Activated naive CD8-positive, alpha-beta T cell treated with anti-CD3 and anti-CD28 coated beads for 36 hours (primary cell): ENCODE measurements around the gene C10orf67. TPM values are rescaled to one million over a fixed set of nuclear protein-coding genes. Genes with fewer than 3 reads are reported as not detected.

Experiments used
- DNase-seq: peaks from one replicate; pipeline ENCODE4 v3.0.0; 2021
- H3K27ac Mint-ChIP-seq: one replicate; pipeline ENCODE4 v1.8.0; 2022; ENCODE audit warnings: mild to moderate bottlenecking, moderate library complexity, mixed read lengths
- H3K27me3 Mint-ChIP-seq: one replicate; pipeline ENCODE4 v1.8.0; 2022; ENCODE audit warnings: mild to moderate bottlenecking, mixed read lengths
- H3K36me3 Mint-ChIP-seq: one replicate; pipeline ENCODE4 v1.8.0; 2021; ENCODE audit warnings: mild to moderate bottlenecking, mixed read lengths
- H3K4me1 Mint-ChIP-seq: one replicate; pipeline ENCODE4 v1.8.0; 2021; ENCODE audit warnings: mixed read lengths
- H3K4me3 Mint-ChIP-seq: one replicate; pipeline ENCODE4 v1.8.0; 2022; ENCODE audit warnings: mild to moderate bottlenecking, moderate library complexity, mixed read lengths
- H3K9me3 Mint-ChIP-seq: one replicate; pipeline ENCODE4 v1.8.0; 2022; ENCODE audit warnings: mixed read lengths
- total RNA-seq, 2 experiments: library from RNA; stranded (reverse); gene quantifications; one replicate each; pipeline ENCODE4 v1.2.3, GENCODE V29; 2021

The C10orf67 gene
- total RNA-seq, 2 experiments from 2014 or later = 0.45 to 0.60 TPM

- DNase-seq = no peak
- Mint-ChIP-seq H3K36me3 (no peaks in the 10 kb centered on the region), H3K27me3 (peaks cover 4% of the 10 kb centered on the region), H3K9me3 (no peaks in the 10 kb centered on the region), H3K4me1 (peaks cover 15% of the 10 kb centered on the region), H3K27ac (no peak overlapping the region), H3K4me3 (no peak overlapping the region)
Measured at GRCh38 chr10:23345861-23346260, 1.3 kb upstream of the C10orf67 start.

- peak overlapping the region; percentile 82 for H3K4me3 Mint-ChIP-seq
- DNase-seq = peak; percentile 75
- no peaks in the 10 kb centered on the region for H3K27me3 Mint-ChIP-seq
- H3K4me1 Mint-ChIP-seq = peaks cover 29% of the 10 kb centered on the region
- no peaks in the 10 kb centered on the region for H3K9me3 Mint-ChIP-seq
- no peaks in the 10 kb centered on the region for H3K36me3 Mint-ChIP-seq
- no peak overlapping the region for H3K27ac Mint-ChIP-seq
Measured at GRCh38 chr10:23343591-23344240, 881 bp downstream of the C10orf67 start.

- no peak overlapping the region for H3K27ac Mint-ChIP-seq
Measured at GRCh38 chr10:23342213-23342884, 2.2 kb downstream of the C10orf67 start.

GRCh38 chr10:23341004-23341403, 3.6 kb downstream of the C10orf67 start:
- H3K27me3 Mint-ChIP-seq = no peaks in the 10 kb centered on the region
- H3K27ac Mint-ChIP-seq = peak overlapping the region; percentile 79
- DNase-seq = no peak
- H3K4me1 Mint-ChIP-seq = peaks cover 45% of the 10 kb centered on the region
- peaks cover 3% of the 10 kb centered on the region for H3K9me3 Mint-ChIP-seq
- H3K36me3 Mint-ChIP-seq = peaks cover 3% of the 10 kb centered on the region
- no peak overlapping the region for H3K4me3 Mint-ChIP-seq

More at GRCh38 chr10:23342213-23342884, 2.2 kb downstream of the C10orf67 start:
- H3K4me1 Mint-ChIP-seq = peaks cover 38% of the 10 kb centered on the region
- DNase-seq = no peak
- no peaks in the 10 kb centered on the region for H3K9me3 Mint-ChIP-seq
- H3K27me3 Mint-ChIP-seq = no peaks in the 10 kb centered on the region
- H3K36me3 Mint-ChIP-seq = no peaks in the 10 kb centered on the region
- H3K4me3 Mint-ChIP-seq = no peak overlapping the region

- no peak for DNase-seq
- H3K4me3 Mint-ChIP-seq = no peak overlapping the region
- peak overlapping the region; percentile 30 for H3K27ac Mint-ChIP-seq
- peaks cover 3% of the 10 kb centered on the region for H3K9me3 Mint-ChIP-seq
- peaks cover 6% of the 10 kb centered on the region for H3K36me3 Mint-ChIP-seq
- peaks cover 51% of the 10 kb centered on the region for H3K4me1 Mint-ChIP-seq
- no peaks in the 10 kb centered on the region for H3K27me3 Mint-ChIP-seq
Measured at GRCh38 chr10:23340354-23340753, 4.2 kb downstream of the C10orf67 start.

- H3K36me3 Mint-ChIP-seq = peaks cover 6% of the 10 kb centered on the region
- peaks cover 58% of the 10 kb centered on the region for H3K4me1 Mint-ChIP-seq
- DNase-seq = no peak
- H3K4me3 Mint-ChIP-seq = no peak overlapping the region
- no peak overlapping the region for H3K27ac Mint-ChIP-seq
- H3K9me3 Mint-ChIP-seq = peaks cover 3% of the 10 kb centered on the region
- H3K27me3 Mint-ChIP-seq = no peaks in the 10 kb centered on the region
Measured at GRCh38 chr10:23338886-23339285, 5.7 kb downstream of the C10orf67 start.

- peaks cover 58% of the 10 kb centered on the region for H3K4me1 Mint-ChIP-seq
- no peak for DNase-seq
- peak overlapping the region; percentile 18 for H3K27ac Mint-ChIP-seq
- H3K27me3 Mint-ChIP-seq = no peaks in the 10 kb centered on the region
- peaks cover 3% of the 10 kb centered on the region for H3K9me3 Mint-ChIP-seq
- H3K4me3 Mint-ChIP-seq = no peak overlapping the region
- peaks cover 6% of the 10 kb centered on the region for H3K36me3 Mint-ChIP-seq
Measured at GRCh38 chr10:23338155-23338828, 6.3 kb downstream of the C10orf67 start.

- Mint-ChIP-seq H3K36me3 (peaks cover 6% of the 10 kb centered on the region), H3K27me3 (no peaks in the 10 kb centered on the region), H3K27ac (peak overlapping the region; percentile 18), H3K4me1 (peaks cover 58% of the 10 kb centered on the region), H3K4me3 (no peak overlapping the region), H3K9me3 (peaks cover 3% of the 10 kb centered on the region)
- DNase-seq = no peak
Measured at GRCh38 chr10:23337616-23338015, 7.0 kb downstream of the C10orf67 start.

- peaks cover 28% of the 10 kb centered on the region for H3K4me1 Mint-ChIP-seq
- H3K9me3 Mint-ChIP-seq = peaks cover 2% of the 10 kb centered on the region
- H3K27ac Mint-ChIP-seq = peak overlapping the region; percentile 17
- H3K36me3 Mint-ChIP-seq = peaks cover 4% of the 10 kb centered on the region
- no peak overlapping the region for H3K4me3 Mint-ChIP-seq
- no peak for DNase-seq
- peaks cover 4% of the 10 kb centered on the region for H3K27me3 Mint-ChIP-seq
Measured at GRCh38 chr10:23331567-23332301, 12.9 kb downstream of the C10orf67 start.

- peaks cover 27% of the 10 kb centered on the region for H3K4me1 Mint-ChIP-seq
- DNase-seq = no peak
- H3K36me3 Mint-ChIP-seq = peaks cover 2% of the 10 kb centered on the region
- H3K27ac Mint-ChIP-seq = no peak overlapping the region
- H3K4me3 Mint-ChIP-seq = peak overlapping the region; percentile 32
- peaks cover 2% of the 10 kb centered on the region for H3K9me3 Mint-ChIP-seq
- peaks cover 4% of the 10 kb centered on the region for H3K27me3 Mint-ChIP-seq
Measured at GRCh38 chr10:23330948-23331347, 13.6 kb downstream of the C10orf67 start.

GRCh38 chr10:23326544-23327307, 17.9 kb downstream of the C10orf67 start:
- Mint-ChIP-seq H3K36me3 (no peaks in the 10 kb centered on the region), H3K9me3 (peaks cover 2% of the 10 kb centered on the region), H3K27ac (no peak overlapping the region), H3K4me3 (no peak overlapping the region), H3K27me3 (peaks cover 16% of the 10 kb centered on the region), H3K4me1 (peaks cover 9% of the 10 kb centered on the region)
- no peak for DNase-seq

- no peak for DNase-seq
- no peaks in the 10 kb centered on the region for H3K9me3 Mint-ChIP-seq
- no peaks in the 10 kb centered on the region for H3K36me3 Mint-ChIP-seq
- H3K27me3 Mint-ChIP-seq = peaks cover 12% of the 10 kb centered on the region
- H3K4me1 Mint-ChIP-seq = peaks cover 6% of the 10 kb centered on the region
- no peak overlapping the region for H3K27ac Mint-ChIP-seq
- H3K4me3 Mint-ChIP-seq = no peak overlapping the region
Measured at GRCh38 chr10:23325132-23325531, 19.5 kb downstream of the C10orf67 start.

- Mint-ChIP-seq H3K27ac (no peak overlapping the region), H3K9me3 (no peaks in the 10 kb centered on the region), H3K27me3 (peaks cover 12% of the 10 kb centered on the region), H3K4me1 (peaks cover 6% of the 10 kb centered on the region), H3K4me3 (no peak overlapping the region), H3K36me3 (no peaks in the 10 kb centered on the region)
- DNase-seq = no peak
Measured at GRCh38 chr10:23324351-23324750, 20.2 kb downstream of the C10orf67 start.

- no peaks in the 10 kb centered on the region for H3K36me3 Mint-ChIP-seq
- no peak for DNase-seq
- H3K27ac Mint-ChIP-seq = no peak overlapping the region
- peaks cover 12% of the 10 kb centered on the region for H3K27me3 Mint-ChIP-seq
- no peaks in the 10 kb centered on the region for H3K9me3 Mint-ChIP-seq
- no peak overlapping the region for H3K4me3 Mint-ChIP-seq
- peaks cover 6% of the 10 kb centered on the region for H3K4me1 Mint-ChIP-seq
Measured at GRCh38 chr10:23322082-23322481, 22.5 kb downstream of the C10orf67 start.
